ENCODE results near the gene LAMP2.
"Not testable (repeated sequence)": the region's sequence is repeated elsewhere in the genome, so short reads cannot be mapped to it uniquely, and the experiment has no call there.

Gene LAMP2

GRCh38 chrX:120474085-120474484 is 5.0 kb upstream of the LAMP2 start:
- Mint-ChIP-seq H3K4me3 (no peak overlapping the region), H3K27ac (no peak overlapping the region), H3K9me3 (no peaks in the 10 kb centered on the region), H3K36me3 (ENCODE audit: low read depth) (no peaks in the 10 kb centered on the region), H3K27me3 (ENCODE audit: low read depth) (no peaks in the 10 kb centered on the region), H3K4me1 (ENCODE audit: low read depth) (peaks cover 12% of the 10 kb centered on the region)
- no peak for DNase-seq (ENCODE audit: low spot score)

- not testable (repeated sequence) for H3K27me3 Mint-ChIP-seq (ENCODE audit: low read depth); H3K36me3 Mint-ChIP-seq (ENCODE audit: low read depth); H3K4me1 Mint-ChIP-seq (ENCODE audit: low read depth); H3K27ac Mint-ChIP-seq; DNase-seq (ENCODE audit: low spot score); H3K9me3 Mint-ChIP-seq
- H3K4me3 Mint-ChIP-seq = peak overlapping the region; percentile 74
Measured at GRCh38 chrX:120469657-120470056, 561 bp upstream of the LAMP2 start.

GRCh38 chrX:120468479-120468824 is 644 bp downstream of the LAMP2 start:
- no peaks in the 10 kb centered on the region for H3K9me3 Mint-ChIP-seq
- peak overlapping the region; percentile 85 for H3K27ac Mint-ChIP-seq
- no peaks in the 10 kb centered on the region for H3K27me3 Mint-ChIP-seq (ENCODE audit: low read depth)
- no peak for DNase-seq (ENCODE audit: low spot score)
- H3K4me3 Mint-ChIP-seq = peak overlapping the region; percentile 94
- peaks cover 14% of the 10 kb centered on the region for H3K4me1 Mint-ChIP-seq (ENCODE audit: low read depth)
- H3K36me3 Mint-ChIP-seq (ENCODE audit: low read depth) = peaks cover 14% of the 10 kb centered on the region

GRCh38 chrX:120468071-120468470 is 1.0 kb downstream of the LAMP2 start:
- no peaks in the 10 kb centered on the region for H3K27me3 Mint-ChIP-seq (ENCODE audit: low read depth)
- H3K4me1 Mint-ChIP-seq (ENCODE audit: low read depth) = peaks cover 14% of the 10 kb centered on the region
- no peak for DNase-seq (ENCODE audit: low spot score)
- peaks cover 14% of the 10 kb centered on the region for H3K36me3 Mint-ChIP-seq (ENCODE audit: low read depth)
- H3K4me3 Mint-ChIP-seq = peak overlapping the region; percentile 94
- no peaks in the 10 kb centered on the region for H3K9me3 Mint-ChIP-seq
- peak overlapping the region; percentile 85 for H3K27ac Mint-ChIP-seq

- Mint-ChIP-seq H3K4me1 (ENCODE audit: low read depth) (peaks cover 19% of the 10 kb centered on the region), H3K36me3 (ENCODE audit: low read depth) (peaks cover 20% of the 10 kb centered on the region), H3K9me3 (no peaks in the 10 kb centered on the region), H3K27ac (no peak overlapping the region), H3K27me3 (ENCODE audit: low read depth) (no peaks in the 10 kb centered on the region), H3K4me3 (no peak overlapping the region)
- DNase-seq (ENCODE audit: low spot score) = no peak
Measured at GRCh38 chrX:120464411-120464810, 4.7 kb downstream of the LAMP2 start.

GRCh38 chrX:120463241-120463640 is 5.9 kb downstream of the LAMP2 start:
- Mint-ChIP-seq H3K27ac (no peak overlapping the region), H3K27me3 (ENCODE audit: low read depth) (no peaks in the 10 kb centered on the region), H3K4me3 (no peak overlapping the region), H3K9me3 (no peaks in the 10 kb centered on the region), H3K36me3 (ENCODE audit: low read depth) (peaks cover 20% of the 10 kb centered on the region), H3K4me1 (ENCODE audit: low read depth) (peaks cover 27% of the 10 kb centered on the region)
- DNase-seq (ENCODE audit: low spot score) = no peak

- Mint-ChIP-seq H3K27me3 (ENCODE audit: low read depth) (no peaks in the 10 kb centered on the region), H3K27ac (no peak overlapping the region), H3K9me3 (no peaks in the 10 kb centered on the region), H3K4me3 (no peak overlapping the region), H3K36me3 (ENCODE audit: low read depth) (peaks cover 19% of the 10 kb centered on the region), H3K4me1 (ENCODE audit: low read depth) (peaks cover 32% of the 10 kb centered on the region)
- DNase-seq (ENCODE audit: low spot score) = no peak
Measured at GRCh38 chrX:120462370-120462769, 6.7 kb downstream of the LAMP2 start.

- H3K4me1 Mint-ChIP-seq (ENCODE audit: low read depth) = peaks cover 35% of the 10 kb centered on the region
Measured at GRCh38 chrX:120459309-120459708, 9.8 kb downstream of the LAMP2 start.

GRCh38 chrX:120457766-120458180 is 11.3 kb downstream of the LAMP2 start:
- DNase-seq (ENCODE audit: low spot score) = no peak
- Mint-ChIP-seq H3K27ac (no peak overlapping the region), H3K36me3 (ENCODE audit: low read depth) (peaks cover 20% of the 10 kb centered on the region), H3K27me3 (ENCODE audit: low read depth) (no peaks in the 10 kb centered on the region), H3K9me3 (no peaks in the 10 kb centered on the region), H3K4me1 (ENCODE audit: low read depth) (peaks cover 44% of the 10 kb centered on the region), H3K4me3 (peak overlapping the region; percentile 76)

More at GRCh38 chrX:120459309-120459708, 9.8 kb downstream of the LAMP2 start:
- H3K27ac Mint-ChIP-seq = no peak overlapping the region
- peaks cover 16% of the 10 kb centered on the region for H3K36me3 Mint-ChIP-seq (ENCODE audit: low read depth)
- no peaks in the 10 kb centered on the region for H3K27me3 Mint-ChIP-seq (ENCODE audit: low read depth)
- no peak for DNase-seq (ENCODE audit: low spot score)
- H3K9me3 Mint-ChIP-seq = no peaks in the 10 kb centered on the region
- H3K4me3 Mint-ChIP-seq = no peak overlapping the region

- DNase-seq (ENCODE audit: low spot score) = no peak
- Mint-ChIP-seq H3K4me3 (peak overlapping the region; percentile 76), H3K27me3 (ENCODE audit: low read depth) (no peaks in the 10 kb centered on the region), H3K27ac (peak overlapping the region; percentile 81), H3K36me3 (ENCODE audit: low read depth) (peaks cover 24% of the 10 kb centered on the region), H3K9me3 (no peaks in the 10 kb centered on the region), H3K4me1 (ENCODE audit: low read depth) (peaks cover 48% of the 10 kb centered on the region)
Measured at GRCh38 chrX:120456973-120457372, 12.1 kb downstream of the LAMP2 start.

GRCh38 chrX:120453985-120454384 is 15.1 kb downstream of the LAMP2 start:
- Mint-ChIP-seq H3K4me1 (ENCODE audit: low read depth) (peaks cover 44% of the 10 kb centered on the region), H3K9me3 (no peaks in the 10 kb centered on the region), H3K27me3 (ENCODE audit: low read depth) (no peaks in the 10 kb centered on the region), H3K27ac (peak overlapping the region; percentile 51), H3K36me3 (ENCODE audit: low read depth) (peaks cover 17% of the 10 kb centered on the region), H3K4me3 (no peak overlapping the region)
- no peak for DNase-seq (ENCODE audit: low spot score)

- Mint-ChIP-seq H3K27ac (peak overlapping the region; percentile 60), H3K4me1 (ENCODE audit: low read depth) (peaks cover 28% of the 10 kb centered on the region), H3K4me3 (no peak overlapping the region), H3K36me3 (ENCODE audit: low read depth) (peaks cover 16% of the 10 kb centered on the region), H3K9me3 (no peaks in the 10 kb centered on the region), H3K27me3 (ENCODE audit: low read depth) (no peaks in the 10 kb centered on the region)
- no peak for DNase-seq (ENCODE audit: low spot score)
Measured at GRCh38 chrX:120452131-120452530, 17.0 kb downstream of the LAMP2 start.

- Mint-ChIP-seq H3K27ac (no peak overlapping the region), H3K27me3 (ENCODE audit: low read depth) (no peaks in the 10 kb centered on the region), H3K9me3 (no peaks in the 10 kb centered on the region), H3K4me3 (no peak overlapping the region), H3K36me3 (ENCODE audit: low read depth) (peaks cover 21% of the 10 kb centered on the region), H3K4me1 (ENCODE audit: low read depth) (peaks cover 24% of the 10 kb centered on the region)
- DNase-seq (ENCODE audit: low spot score) = no peak
Measured at GRCh38 chrX:120450163-120450562, 18.9 kb downstream of the LAMP2 start.

GRCh38 chrX:120446498-120446897 is 22.6 kb downstream of the LAMP2 start:
- Mint-ChIP-seq H3K36me3 (ENCODE audit: low read depth) (peaks cover 33% of the 10 kb centered on the region), H3K4me1 (ENCODE audit: low read depth) (peaks cover 5% of the 10 kb centered on the region), H3K27me3 (ENCODE audit: low read depth) (no peaks in the 10 kb centered on the region), H3K27ac (no peak overlapping the region), H3K4me3 (no peak overlapping the region), H3K9me3 (no peaks in the 10 kb centered on the region)
- DNase-seq (ENCODE audit: low spot score) = no peak

GRCh38 chrX:120439921-120440320 is 29.2 kb downstream of the LAMP2 start:
- H3K27me3 Mint-ChIP-seq (ENCODE audit: low read depth) = no peaks in the 10 kb centered on the region
- no peaks in the 10 kb centered on the region for H3K9me3 Mint-ChIP-seq
- H3K27ac Mint-ChIP-seq = no peak overlapping the region
- H3K4me3 Mint-ChIP-seq = no peak overlapping the region
- H3K4me1 Mint-ChIP-seq (ENCODE audit: low read depth) = no peaks in the 10 kb centered on the region
- H3K36me3 Mint-ChIP-seq (ENCODE audit: low read depth) = peaks cover 29% of the 10 kb centered on the region
- DNase-seq (ENCODE audit: low spot score) = no peak
